ENCODE data around the gene SPATA20.

The SPATA20 gene

DNA sequence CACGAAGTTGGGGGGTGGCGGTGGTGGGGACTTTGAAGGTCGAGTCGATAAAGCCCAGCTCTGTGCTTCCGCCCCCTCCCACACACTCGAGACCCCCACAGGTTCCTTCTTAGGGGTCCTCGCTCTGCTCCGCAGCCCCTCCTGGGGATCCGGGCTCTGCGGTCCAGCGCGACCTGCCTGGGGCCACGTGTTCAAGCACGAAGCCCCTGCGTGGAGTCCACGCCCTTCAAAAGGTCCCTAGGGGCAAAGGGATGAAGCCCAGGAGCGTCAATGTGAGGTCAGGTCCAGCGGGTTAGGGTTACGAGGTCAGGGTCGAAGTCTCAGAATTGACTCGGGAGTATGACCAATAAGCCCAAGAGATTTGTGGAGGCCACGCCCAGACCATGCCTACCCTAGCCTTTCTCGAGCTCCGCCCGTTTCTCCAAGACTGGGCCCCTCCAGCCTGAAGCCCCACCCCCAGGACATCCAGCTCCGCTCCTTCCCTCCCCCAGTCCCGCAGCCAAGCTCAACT lies 12.8 kb downstream of the SPATA20 start:
- DNase-seq (ENCODE audit: low spot score) = no peak

DNA sequence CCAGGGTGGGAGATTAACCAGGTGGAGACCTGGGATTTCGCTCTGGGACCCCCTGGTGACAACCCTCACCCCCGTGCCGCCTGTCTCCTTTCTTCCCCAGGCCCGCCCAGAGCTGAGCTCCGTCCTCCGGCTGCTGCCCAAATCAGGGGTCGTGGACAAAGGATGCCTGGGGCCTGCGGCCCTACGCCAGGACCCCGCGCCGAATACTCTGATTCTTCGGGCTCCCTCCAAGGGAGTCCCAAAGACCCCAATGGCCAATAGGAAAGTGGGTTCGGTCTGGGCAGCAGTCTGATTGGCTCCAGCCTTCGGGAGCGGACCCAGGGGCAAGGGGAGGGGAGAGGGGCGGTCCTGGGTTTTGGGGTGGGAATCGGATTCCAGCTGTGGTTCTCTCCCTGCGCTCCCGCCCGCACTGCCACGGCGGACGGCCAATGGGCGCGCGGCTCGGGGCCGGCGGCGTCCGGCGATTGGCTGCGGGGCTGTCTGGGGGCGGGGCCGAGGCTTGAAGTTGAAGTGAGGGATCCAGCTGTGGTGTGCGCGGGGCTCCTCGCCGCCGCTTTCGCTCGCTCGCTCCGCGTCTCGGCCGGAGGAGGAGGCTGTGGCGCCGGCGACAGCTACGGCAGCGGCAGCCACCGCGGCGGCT lies 13.3 kb downstream of the SPATA20 start, which contains the start of gene CACNA1G:
Gene CACNA1G, plus strand, starts transcription at position 531 of the 640 bp plus-strand sequence. CDS start 745 bp downstream, outside the sequence.
- DNase-seq (ENCODE audit: low spot score) = peak; percentile 70

DNA sequence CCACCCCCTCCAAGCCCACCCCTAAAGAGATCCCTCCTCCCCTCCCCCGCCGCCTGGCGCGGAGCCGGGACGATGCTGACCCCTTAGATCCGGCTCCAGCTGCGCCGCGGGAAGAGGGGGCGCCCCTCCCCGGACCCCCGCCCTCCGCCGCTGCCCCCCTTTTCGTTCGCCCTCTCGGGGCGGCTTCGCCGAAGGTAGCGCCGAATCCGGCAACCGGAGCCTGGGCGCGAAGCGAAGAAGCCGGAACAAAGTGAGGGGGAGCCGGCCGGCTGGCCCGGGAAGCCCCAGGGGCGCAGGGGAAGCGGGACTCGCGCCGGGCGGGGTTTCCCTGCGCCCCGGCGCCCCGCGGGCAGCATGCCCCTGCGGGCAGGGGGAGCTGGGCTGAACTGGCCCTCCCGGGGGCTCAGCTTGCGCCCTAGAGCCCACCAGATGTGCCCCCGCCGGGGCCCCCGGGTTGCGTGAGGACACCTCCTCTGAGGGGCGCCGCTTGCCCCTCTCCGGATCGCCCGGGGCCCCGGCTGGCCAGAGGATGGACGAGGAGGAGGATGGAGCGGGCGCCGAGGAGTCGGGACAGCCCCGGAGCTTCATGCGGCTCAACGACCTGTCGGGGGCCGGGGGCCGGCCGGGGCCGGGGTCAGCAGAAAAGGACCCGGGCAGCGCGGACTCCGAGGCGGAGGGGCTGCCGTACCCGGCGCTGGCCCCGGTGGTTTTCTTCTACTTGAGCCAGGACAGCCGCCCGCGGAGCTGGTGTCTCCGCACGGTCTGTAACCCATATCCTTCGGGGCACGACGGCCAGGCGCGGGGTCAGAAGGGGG lies 14.2 kb downstream of the SPATA20 start:
- DNase-seq (ENCODE audit: low spot score) = no peak

DNA sequence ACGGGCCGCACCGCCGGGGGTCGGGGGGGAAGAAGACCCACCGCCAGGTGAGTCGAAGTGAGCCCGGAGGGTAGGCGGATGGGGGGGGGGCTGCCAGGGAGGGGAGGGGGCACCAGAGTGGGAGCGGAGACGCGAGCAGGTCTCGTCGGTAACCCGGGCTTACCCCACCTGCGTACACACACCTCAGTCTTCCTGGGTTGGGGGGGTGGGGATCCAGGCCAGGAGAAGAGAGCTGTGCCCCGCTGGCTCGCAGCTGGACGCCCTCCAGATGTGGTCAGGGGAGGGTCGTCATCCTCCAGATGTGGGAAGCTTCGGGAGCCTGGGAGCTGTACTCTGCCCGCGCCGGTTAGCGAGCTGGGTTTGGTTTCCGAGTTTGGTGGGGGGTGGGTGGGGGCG lies 14.8 kb downstream of the SPATA20 start:
- no peak for DNase-seq (ENCODE audit: low spot score)

DNA sequence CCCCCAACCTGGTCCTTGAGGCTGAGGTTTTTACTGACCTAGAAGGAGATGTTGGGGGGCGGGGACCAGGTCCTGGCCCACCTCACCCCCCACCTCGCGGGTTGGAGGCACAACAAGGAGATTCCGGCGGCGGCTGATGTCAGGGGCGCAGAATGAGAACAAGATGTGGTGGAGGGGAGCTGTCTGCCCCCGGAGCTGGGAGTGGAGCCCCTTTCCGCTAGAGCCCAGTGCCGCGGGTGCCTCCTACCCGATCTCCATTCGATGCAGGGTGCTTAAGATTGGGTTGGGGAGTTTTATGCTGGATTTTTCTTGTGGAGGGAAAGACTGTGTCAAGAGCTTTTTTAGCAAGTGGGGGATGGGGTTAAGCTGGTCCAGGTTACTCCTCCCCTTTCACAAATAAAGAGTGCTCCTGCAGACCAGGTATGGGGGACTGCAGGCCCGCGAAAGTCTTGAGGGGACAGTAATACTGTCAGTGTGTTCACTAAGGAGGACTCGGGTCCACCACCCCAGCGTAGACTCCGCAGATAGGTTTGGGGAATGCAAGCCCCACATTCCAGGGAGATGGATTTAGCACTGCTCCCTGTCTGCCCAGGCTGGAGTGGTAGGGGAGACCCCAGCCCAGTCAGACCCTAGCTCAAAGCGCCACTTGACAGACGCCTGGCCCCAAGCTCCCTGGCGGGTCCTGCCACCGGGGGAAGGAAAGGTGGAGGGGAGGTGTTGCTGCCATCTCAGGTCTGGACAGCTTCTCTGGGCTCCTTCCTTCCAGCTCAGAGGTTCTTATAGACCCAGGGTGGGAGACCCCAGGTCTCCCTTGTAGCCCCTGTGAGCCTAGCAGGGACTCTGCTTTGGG lies 15.5 kb downstream of the SPATA20 start:
- DNase-seq (ENCODE audit: low spot score) = no peak

DNA sequence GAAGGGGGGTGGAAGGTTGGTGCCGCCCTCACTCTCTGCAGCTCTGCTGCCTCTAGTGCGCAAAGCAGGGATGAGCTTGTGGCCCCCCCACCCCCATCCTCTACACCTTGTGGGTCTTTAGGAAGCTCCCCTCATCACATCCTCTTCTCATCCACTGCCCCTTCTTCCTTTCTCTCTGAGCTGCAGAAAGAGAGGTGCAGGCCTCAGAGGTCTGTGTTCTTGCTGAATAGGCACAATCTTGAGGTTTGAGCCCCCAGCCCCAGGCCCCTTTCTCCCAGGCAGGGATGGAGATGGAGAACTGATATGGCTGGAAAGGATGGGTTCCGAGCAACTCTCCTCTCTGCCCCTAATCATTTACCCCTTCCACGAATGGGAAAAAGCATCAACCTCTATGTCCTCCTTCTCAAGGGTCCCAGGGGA lies 16.1 kb downstream of the SPATA20 start:
- no peak for DNase-seq (ENCODE audit: low spot score)

DNA sequence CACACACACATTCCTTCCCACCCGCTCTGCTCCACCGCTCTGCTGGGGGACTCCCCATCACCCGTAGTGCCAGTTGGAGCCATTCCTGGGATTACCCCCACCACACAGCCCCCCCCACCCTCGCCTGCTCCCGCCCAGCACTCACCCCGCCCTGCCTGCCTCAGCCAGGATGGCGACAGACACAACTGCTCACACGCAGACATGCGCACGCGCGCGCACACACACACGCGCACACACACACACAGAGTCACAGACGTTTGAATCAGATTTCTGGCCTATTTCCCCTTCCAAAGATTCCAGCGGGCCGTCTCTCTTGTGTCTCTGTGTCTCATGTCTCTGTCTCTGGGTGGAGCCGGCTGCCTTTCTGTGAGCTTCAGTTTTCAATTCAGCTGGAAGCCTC lies 17.9 kb downstream of the SPATA20 start:
- DNase-seq (ENCODE audit: low spot score) = no peak

DNA sequence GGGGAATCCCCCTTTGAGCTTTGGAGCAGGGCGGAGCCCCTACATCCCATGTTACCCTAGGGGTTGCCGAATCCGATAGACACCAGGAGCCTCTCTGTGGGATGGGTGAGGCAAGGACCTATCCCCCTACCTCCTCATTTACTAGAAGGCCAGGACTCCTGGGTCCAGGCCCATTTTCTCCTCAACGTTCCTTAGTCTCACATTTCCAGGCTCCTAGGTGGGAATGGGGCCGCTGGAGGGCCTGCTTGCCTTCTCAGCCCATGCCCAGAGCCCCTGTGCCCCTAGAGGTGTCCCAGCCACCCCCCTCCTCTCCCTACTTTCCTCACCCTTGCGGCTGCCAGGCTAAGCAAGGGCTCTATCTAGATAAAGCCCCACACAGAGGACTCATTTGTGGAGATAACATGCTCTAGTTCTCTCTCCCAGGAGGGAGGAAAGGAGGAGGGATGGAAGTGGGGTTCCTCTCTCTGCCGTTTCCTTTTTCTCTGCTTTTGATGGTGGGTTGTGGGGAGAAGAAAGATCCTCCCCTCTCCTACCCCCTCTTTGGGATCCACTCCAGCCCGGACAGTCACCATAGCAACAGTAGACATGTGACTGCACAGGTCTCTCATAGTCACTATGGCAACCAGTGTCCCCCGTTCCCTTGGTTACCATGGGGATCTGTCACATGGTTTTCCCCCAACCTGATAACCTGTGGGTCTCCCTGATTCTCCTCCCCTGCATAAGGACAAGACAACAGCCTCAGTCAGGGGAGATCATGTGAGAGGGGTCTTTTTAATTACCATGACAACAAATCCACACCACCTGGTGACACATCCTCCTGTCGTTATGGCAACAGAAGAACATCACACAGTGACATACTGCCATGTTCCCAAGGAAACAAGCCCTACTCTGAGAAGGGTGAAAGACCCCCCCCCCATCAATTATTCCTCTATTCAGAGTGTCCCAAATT lies 18.7 kb downstream of the SPATA20 start:
- DNase-seq (ENCODE audit: low spot score) = no peak

DNA sequence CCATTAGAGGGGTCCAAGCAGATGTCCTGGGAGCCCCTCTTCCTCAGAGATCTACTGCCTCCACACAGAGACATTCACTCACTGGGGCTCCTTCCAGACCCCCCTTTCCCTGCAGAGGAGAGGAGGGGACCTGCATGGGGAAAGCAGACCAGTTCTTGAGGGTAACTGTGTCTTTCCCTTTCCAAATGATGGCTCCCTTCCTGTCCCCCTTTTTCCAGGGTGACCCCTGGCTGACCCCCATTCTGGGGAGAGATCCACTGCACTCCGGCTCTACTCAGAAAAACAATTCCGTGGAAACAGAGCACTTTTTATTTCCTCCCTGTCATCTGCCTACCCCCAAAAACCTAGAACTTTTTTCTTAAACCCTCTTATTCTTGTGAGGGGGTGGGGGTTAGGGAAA lies 19.9 kb downstream of the SPATA20 start:
- DNase-seq (ENCODE audit: low spot score) = no peak

DNA sequence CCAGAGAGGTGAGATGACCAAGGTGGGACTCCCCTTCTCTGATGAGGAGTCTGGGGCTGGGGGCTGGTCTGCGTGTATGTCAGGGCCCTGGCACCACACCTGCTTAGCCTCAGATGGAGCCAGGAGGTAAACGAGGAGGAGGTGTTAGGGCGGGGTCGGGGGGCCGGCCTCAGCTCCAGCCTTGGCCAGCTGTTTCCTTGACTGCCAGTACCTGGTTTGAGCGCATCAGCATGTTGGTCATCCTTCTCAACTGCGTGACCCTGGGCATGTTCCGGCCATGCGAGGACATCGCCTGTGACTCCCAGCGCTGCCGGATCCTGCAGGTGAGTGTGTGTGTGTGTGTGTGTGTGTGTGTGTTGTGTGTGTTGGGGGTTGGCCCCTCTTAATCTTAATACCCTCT lies 21.7 kb downstream of the SPATA20 start:
- no peak for DNase-seq (ENCODE audit: low spot score)

DNA sequence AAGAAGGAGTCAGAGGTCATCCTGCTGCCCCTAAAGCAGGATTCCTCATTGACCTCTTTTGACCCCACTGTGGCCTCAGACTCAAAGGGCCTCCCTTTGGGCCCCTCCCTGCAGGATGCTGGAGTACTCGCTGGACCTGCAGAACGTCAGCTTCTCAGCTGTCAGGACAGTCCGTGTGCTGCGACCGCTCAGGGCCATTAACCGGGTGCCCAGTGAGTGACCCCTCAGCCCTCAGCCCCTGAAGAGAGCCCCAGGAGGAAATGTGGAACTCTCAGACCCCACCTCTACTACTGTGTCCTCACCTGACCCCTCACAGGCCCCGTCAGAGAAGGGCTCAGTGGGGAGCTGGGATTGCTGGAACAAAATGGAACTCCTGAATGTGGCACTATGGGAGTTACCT lies 22.6 kb downstream of the SPATA20 start:
- DNase-seq (ENCODE audit: low spot score) = no peak

DNA sequence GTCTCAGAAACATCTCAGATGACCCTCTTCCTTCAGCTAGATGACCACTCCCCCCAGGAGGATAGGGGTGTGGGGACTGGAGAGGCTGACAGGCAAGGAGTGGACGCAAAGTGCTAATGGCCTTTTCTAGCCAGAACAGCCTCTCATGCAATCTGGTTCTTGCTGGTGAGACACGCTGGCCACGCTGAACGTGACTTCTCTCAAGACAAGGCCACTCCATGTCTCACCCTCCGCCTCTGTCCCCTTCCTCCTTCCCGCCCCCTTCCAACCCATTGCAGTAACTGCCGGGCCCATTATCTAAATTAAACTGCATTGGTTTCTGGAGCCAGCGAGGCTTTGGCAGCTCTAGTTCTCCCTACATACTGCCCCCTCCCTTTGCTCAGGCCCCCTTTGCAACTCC lies 23.1 kb downstream of the SPATA20 start:
- DNase-seq (ENCODE audit: low spot score) = no peak

DNA sequence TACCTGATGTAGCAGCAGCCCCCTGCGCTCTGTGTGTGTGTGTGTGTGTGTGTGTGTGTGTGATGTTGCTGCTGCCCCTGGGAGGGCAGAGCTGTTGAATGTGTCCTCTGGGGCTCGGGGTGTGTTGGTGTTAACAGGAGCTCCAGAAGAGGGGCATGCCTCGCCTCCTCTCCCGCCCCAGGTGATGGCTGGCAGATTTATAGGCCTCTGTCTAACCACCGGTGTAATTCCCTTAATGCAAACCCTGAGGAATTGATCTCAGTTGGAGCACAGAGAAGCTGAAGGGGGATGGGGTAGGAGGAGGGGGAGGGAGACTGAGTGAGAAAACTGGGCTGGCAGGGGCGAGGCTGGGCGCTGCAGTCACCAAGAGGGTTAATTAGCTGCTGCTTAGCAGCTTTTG lies 23.6 kb downstream of the SPATA20 start:
- DNase-seq (ENCODE audit: low spot score) = no peak

DNA sequence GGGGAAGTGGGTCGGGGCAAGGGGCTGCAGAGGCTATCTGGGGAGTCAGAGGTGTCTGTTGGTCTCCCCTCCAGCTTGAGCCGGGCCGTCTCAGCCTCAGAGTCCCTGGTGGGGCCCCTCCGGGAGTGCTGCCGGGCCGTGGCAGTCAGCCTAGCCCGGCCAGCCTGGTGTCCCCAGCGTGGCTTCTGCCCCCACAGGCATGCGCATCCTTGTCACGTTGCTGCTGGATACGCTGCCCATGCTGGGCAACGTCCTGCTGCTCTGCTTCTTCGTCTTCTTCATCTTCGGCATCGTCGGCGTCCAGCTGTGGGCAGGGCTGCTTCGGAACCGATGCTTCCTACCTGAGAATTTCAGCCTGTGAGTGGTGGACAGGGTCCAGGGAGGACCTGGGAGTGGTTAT lies 24.7 kb downstream of the SPATA20 start:
- no peak for DNase-seq (ENCODE audit: low spot score)

DNA sequence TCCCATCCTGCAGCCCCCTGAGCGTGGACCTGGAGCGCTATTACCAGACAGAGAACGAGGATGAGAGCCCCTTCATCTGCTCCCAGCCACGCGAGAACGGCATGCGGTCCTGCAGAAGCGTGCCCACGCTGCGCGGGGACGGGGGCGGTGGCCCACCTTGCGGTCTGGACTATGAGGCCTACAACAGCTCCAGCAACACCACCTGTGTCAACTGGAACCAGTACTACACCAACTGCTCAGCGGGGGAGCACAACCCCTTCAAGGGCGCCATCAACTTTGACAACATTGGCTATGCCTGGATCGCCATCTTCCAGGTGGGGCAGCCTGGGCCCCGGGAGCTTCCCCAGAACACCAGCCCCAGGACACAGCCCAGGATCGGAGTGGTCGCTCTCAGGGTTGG lies 25.6 kb downstream of the SPATA20 start:
- DNase-seq (ENCODE audit: low spot score) = no peak

DNA sequence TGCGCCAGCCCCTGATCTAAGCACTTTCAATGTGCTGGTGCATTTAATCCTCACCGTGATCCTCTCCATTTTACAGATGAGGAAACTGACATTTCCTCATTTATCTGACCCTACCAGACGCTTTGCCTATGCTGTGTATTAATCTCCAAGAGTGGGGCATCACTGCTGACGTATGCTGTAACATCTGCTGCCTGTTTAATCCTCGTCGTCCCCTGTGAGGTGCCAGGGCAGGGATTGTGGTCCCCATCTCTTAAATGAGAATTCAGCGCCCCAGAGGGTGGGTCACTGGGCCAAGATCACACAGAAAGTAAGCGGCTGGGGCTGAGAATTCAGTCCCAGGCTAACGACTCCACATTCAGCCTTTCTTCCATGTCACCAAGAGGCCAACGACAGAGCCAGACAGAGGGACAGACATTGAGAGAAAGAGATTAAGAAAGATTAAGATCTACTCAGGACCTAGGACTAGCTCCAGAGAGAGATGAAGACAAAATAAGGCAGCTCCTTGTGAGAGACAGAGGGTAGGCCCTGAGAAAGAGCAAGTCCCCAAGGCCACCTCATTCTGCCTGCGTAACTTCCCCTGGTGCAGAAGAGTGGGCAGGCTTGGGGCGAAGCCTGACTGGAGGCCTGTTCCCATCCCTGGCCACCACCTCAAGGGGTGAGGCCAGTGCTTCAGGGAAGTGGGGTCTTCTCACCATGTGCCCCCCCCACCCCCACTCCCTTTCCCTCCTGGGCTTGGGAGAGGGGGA lies 27.1 kb downstream of the SPATA20 start:
- DNase-seq (ENCODE audit: low spot score) = no peak

DNA sequence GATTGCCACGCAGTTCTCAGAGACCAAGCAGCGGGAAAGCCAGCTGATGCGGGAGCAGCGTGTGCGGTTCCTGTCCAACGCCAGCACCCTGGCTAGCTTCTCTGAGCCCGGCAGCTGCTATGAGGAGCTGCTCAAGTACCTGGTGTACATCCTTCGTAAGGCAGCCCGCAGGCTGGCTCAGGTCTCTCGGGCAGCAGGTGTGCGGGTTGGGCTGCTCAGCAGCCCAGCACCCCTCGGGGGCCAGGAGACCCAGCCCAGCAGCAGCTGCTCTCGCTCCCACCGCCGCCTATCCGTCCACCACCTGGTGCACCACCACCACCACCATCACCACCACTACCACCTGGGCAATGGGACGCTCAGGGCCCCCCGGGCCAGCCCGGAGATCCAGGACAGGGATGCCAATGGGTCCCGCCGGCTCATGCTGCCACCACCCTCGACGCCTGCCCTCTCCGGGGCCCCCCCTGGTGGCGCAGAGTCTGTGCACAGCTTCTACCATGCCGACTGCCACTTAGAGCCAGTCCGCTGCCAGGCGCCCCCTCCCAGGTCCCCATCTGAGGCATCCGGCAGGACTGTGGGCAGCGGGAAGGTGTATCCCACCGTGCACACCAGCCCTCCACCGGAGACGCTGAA lies 28.7 kb downstream of the SPATA20 start:
- no peak for DNase-seq (ENCODE audit: low spot score)

DNA sequence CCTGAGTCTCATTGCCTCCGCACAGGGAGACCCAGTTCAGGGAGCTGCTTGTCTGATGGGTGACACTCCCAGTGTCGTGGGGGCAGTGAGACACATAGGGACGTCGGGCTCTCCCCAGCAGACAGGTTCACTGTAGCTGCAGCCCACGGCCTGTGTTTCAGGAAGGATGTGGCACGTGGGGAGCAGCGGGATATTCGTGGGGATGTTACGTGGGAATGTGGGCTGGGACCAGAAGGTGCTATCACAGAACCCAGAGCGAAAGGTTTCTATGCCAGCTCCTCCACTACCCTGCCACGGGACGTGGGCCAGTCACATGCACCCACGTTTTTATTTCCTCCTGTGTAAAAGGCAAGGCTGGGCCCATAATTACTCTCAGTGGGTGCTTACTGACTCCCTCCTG lies 29.9 kb downstream of the SPATA20 start:
- DNase-seq (ENCODE audit: low spot score) = no peak

DNA sequence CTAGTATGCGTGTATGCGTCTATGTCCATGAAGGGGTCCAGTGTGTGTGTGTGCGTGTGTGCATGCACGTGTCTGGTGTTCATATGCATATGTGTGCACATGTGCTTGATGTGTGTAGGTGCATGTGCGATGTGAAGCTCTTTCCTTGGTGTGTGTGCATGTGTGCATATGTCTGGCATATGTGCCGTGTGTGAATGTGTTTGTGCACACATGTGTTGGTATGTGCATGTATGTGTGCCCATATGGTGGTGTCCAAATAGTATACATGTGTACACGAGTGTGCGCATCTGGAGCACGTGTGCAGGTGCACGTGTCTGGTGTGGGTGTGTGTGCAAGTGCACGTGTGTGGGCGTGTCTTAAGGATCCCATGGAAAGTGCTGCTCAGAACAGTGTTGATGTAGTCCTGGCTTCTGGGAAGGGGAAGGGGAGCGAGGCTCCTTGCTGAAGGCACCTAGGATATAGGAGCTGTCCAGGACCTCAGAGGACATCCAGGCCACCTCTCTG lies 30.5 kb downstream of the SPATA20 start:
- DNase-seq (ENCODE audit: low spot score) = no peak

DNA sequence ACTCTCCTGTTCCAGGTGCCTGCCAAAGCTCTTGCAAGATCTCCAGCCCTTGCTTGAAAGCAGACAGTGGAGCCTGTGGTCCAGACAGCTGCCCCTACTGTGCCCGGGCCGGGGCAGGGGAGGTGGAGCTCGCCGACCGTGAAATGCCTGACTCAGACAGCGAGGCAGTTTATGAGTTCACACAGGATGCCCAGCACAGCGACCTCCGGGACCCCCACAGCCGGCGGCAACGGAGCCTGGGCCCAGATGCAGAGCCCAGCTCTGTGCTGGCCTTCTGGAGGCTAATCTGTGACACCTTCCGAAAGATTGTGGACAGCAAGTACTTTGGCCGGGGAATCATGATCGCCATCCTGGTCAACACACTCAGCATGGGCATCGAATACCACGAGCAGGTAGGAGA lies 31.2 kb downstream of the SPATA20 start:
- DNase-seq (ENCODE audit: low spot score) = no peak
